HEK293T (cell line): ENCODE data around the gene SLC4A7.

Experiments
- BHLHE40 ChIP-seq: fragments of 450-650 bp; IDR thresholded peaks from 2 replicates; pipeline ENCODE4 v1.6.1; 2016; ENCODE audit warnings: mild to moderate bottlenecking, moderate library complexity, borderline replicate concordance
- FOXA1 ChIP-seq: fragments of 450-650 bp; IDR thresholded peaks from 2 replicates; pipeline ENCODE4 v1.6.1; 2016; ENCODE audit warnings: mild to moderate bottlenecking
- FOXK2 ChIP-seq: fragments of 450-650 bp; IDR thresholded peaks from 2 replicates; pipeline ENCODE4 v1.6.1; 2016; ENCODE audit warnings: mild to moderate bottlenecking
- FOXM1 ChIP-seq: fragments of 450-650 bp; IDR thresholded peaks from 2 replicates; pipeline ENCODE4 v1.6.1; 2017; ENCODE audit warnings: mild to moderate bottlenecking, borderline replicate concordance
- HDGF ChIP-seq: fragments of 450-650 bp; IDR thresholded peaks from 2 replicates; pipeline ENCODE4 v1.6.1; 2017; ENCODE audit warnings: antibody characterized with exemption, borderline replicate concordance
- L3MBTL2 ChIP-seq: fragments of 450-650 bp; conservative IDR thresholded peaks from 2 replicates; pipeline ENCODE4 v1.6.1; 2016; ENCODE audit warnings: mild to moderate bottlenecking
- LEF1 ChIP-seq: fragments of 450-650 bp; IDR thresholded peaks from 2 replicates; pipeline ENCODE4 v1.6.1; 2017; ENCODE audit warnings: mild to moderate bottlenecking, borderline replicate concordance
- SP1 ChIP-seq: fragments of 450-650 bp; IDR thresholded peaks from 2 replicates; pipeline ENCODE4 v1.6.1; 2017
- TARDBP ChIP-seq: fragments of 450-650 bp; IDR thresholded peaks from 2 replicates; pipeline ENCODE4 v1.6.1; 2016
- ZNF384 ChIP-seq: fragments of 450-650 bp; IDR thresholded peaks from 2 replicates; pipeline ENCODE4 v1.6.1; 2016

DNA sequence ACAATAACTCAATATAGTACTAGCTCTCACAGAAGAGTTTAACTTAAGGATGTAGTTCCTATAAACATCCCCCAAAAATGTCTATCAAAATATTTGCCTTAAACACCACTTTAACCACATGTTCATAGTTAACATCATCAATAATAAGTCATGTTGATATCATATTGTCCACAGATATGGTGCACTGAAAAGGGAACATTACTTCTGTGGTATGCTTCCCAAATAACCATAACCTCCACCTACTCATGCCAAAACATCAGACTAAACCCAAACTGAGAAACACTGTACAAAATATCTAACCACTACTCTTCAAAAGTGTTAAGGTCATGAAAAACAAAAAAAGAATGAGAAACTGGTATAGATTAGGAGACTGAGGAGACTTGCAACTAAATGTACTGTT lies 32.9 kb downstream of the SLC4A7 start:
- TF ChIP-seq SP1 = no peak
- no peak for TF ChIP-seq TARDBP
- no peak for TF ChIP-seq FOXA1
- no peak for TF ChIP-seq ZNF384
- TF ChIP-seq BHLHE40 = no peak
- TF ChIP-seq L3MBTL2 = no peak
- no peak for TF ChIP-seq FOXM1
- TF ChIP-seq FOXK2 = no peak
- TF ChIP-seq LEF1 = no peak
- no peak for TF ChIP-seq HDGF
